Neuron (in vitro differentiated cells): Measurements from ENCODE around the gene TTC27.
"Not testable (repeated sequence)": the region's sequence is repeated elsewhere in the genome, so short reads cannot be mapped to it uniquely, and the experiment has no call there.

ENCODE experiments used
- H2AFZ ChIP-seq: one replicate; pipeline ENCODE4 v1.6.1; 2013; ENCODE audit warnings: low read depth, mild to moderate bottlenecking, inconsistent platforms, low read length, moderate library complexity
- H3K27me3 ChIP-seq: one replicate; pipeline ENCODE4 v1.6.1; 2013; ENCODE audit warnings: low read length; ENCODE audit not compliant: insufficient read depth
- H3K36me3 ChIP-seq: one replicate; pipeline ENCODE4 v1.6.1; 2013; ENCODE audit warnings: low read length; ENCODE audit not compliant: insufficient read depth
- H3K4me1 ChIP-seq: one replicate; pipeline ENCODE4 v1.6.1; 2013; ENCODE audit warnings: low read length; ENCODE audit not compliant: insufficient read depth
- H3K4me3 ChIP-seq: 2 replicates; pipeline ENCODE4 v1.5.1; 2013; ENCODE audit warnings: mild to moderate bottlenecking, low read length, moderate library complexity
- H3K9me3 ChIP-seq: one replicate; pipeline ENCODE4 v1.6.1; 2013; ENCODE audit warnings: low read length

Gene TTC27

GRCh38 chr2:32841931-32842898 lies 214.4 kb downstream of the TTC27 start:
- H3K9me3 ChIP-seq: peaks cover 2% of the 10 kb centered on the region
- no peaks in the 10 kb centered on the region for H3K4me1 ChIP-seq
- H3K36me3 ChIP-seq: no peaks in the 10 kb centered on the region
- no peaks in the 10 kb centered on the region for H3K27me3 ChIP-seq
- no peak overlapping the region for H2AFZ ChIP-seq
- no peak overlapping the region for H3K4me3 ChIP-seq

DNA sequence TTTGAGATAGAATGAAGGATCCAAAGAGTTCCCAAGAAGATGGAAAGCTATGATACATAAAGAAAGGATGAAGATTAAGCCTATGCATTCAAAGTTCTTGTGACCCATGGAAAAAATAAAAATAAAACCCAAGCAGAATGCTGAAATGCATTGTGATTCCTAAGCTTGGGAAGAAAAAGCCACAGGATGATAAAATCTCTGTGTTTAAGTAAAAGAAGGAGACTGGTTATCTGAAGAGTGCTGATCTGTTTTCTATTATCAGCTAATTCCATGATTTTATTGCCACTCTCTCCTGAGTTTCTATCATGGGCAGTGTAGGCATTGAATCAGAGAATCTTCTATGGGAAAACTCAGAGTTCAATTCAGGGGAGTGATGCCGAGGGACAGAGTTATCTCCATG lies 215.8 kb downstream of the TTC27 start:
- Histone ChIP-seq H3K36me3 (no peaks in the 10 kb centered on the region), H2AFZ (no peak overlapping the region), H3K27me3 (no peaks in the 10 kb centered on the region), H3K4me1 (no peaks in the 10 kb centered on the region), H3K9me3 (peaks cover 2% of the 10 kb centered on the region), H3K4me3 (no peak overlapping the region)

GRCh38 chr2:32844253-32844652 lies 216.4 kb downstream of the TTC27 start:
- Histone ChIP-seq H3K36me3 (no peaks in the 10 kb centered on the region), H3K4me3 (no peak overlapping the region), H3K27me3 (no peaks in the 10 kb centered on the region), H3K9me3 (peaks cover 2% of the 10 kb centered on the region), H3K4me1 (no peaks in the 10 kb centered on the region), H2AFZ (no peak overlapping the region)

DNA sequence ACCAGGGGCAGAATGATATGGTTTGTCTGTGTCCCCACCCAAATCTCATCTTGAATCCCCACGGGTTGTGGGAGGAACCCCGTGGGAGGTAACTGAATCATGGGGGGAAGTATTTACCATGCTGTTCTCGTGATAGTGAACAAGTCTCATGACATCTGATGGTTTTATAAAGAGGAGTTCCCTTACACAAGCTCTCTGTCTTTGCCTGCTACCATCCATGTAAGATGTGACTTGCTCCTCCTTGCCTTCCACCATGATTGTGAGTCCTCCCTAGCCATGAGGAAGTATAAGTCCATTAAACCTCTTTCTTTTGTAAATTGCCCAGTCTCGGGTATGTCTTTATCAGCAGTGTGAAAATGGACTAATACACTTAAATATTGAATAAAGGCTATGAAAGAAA lies 218.4 kb downstream of the TTC27 start:
- not testable (repeated sequence) for H3K4me3 ChIP-seq, H3K9me3 ChIP-seq, H3K4me1 ChIP-seq, H3K27me3 ChIP-seq, H2AFZ ChIP-seq, H3K36me3 ChIP-seq

- no peak overlapping the region for H2AFZ ChIP-seq
- no peak overlapping the region for H3K4me3 ChIP-seq
- no peaks in the 10 kb centered on the region for H3K36me3 ChIP-seq
- H3K27me3 ChIP-seq: no peaks in the 10 kb centered on the region
- H3K4me1 ChIP-seq: no peaks in the 10 kb centered on the region
- peaks cover 2% of the 10 kb centered on the region for H3K9me3 ChIP-seq
Measured at GRCh38 chr2:32847734-32848133, 219.9 kb downstream of the TTC27 start.

GRCh38 chr2:32849456-32850194 lies 221.8 kb downstream of the TTC27 start:
- H3K4me3 ChIP-seq: no peak overlapping the region
- no peaks in the 10 kb centered on the region for H3K36me3 ChIP-seq
- H3K4me1 ChIP-seq: no peaks in the 10 kb centered on the region
- peaks cover 2% of the 10 kb centered on the region for H3K9me3 ChIP-seq
- H3K27me3 ChIP-seq: no peaks in the 10 kb centered on the region
- no peak overlapping the region for H2AFZ ChIP-seq

DNA sequence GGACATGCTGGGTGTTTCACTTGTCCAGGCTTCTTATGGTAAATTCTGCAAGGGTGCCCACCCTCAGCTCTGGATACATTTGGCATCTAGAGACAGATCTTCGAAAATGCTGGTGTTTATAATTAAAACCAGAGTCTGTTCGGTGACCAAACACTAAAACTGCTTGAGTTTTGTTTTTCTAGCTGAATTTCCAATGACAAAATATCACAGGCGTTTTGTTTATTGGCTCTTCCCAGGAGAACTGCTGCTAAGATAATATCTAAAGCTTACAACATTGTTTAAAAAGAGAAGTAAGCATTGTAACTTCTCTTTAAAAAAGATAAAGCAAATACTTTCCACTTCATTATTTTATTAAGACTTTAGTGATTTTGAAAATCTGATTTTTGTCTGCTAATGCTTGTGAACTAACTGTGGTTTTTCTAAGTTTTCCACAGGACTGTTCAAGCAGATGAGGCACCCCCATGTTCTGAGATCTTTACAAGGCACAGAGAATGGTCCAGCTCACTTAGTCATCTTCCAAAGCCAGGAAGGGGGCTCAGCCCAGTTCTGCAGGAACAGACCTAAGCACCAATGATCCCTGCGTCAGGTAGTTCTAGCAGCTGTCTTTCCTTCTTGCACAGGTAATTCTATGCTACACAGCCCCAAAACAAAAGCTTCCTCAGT lies 224.1 kb downstream of the TTC27 start:
- H3K36me3 ChIP-seq: no peaks in the 10 kb centered on the region
- no peak overlapping the region for H3K4me3 ChIP-seq
- H3K4me1 ChIP-seq: peaks cover 2% of the 10 kb centered on the region
- H3K27me3 ChIP-seq: no peaks in the 10 kb centered on the region
- no peak overlapping the region for H2AFZ ChIP-seq
- no peaks in the 10 kb centered on the region for H3K9me3 ChIP-seq

DNA sequence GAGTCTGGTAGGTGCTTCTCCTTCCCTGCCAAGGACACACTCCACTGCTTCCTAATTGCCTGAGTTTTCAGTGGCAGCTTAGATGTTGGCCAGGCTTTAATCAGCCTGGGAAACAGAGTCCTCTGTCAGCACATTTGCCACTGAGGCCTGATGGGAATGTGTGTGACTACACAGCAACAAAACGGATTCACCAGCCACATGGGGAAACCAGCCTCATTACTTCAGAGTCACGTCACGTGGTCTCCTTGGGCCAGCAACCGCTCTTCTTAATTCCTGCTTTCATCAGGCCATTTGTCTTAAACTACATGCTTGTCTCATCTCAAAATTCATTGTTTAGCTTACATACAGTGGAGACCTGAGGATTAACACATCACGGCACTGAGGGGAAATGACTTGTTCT lies 225.0 kb downstream of the TTC27 start:
- Histone ChIP-seq H3K36me3 (no peaks in the 10 kb centered on the region), H2AFZ (no peak overlapping the region), H3K9me3 (no peaks in the 10 kb centered on the region), H3K4me1 (peaks cover 5% of the 10 kb centered on the region), H3K4me3 (no peak overlapping the region), H3K27me3 (no peaks in the 10 kb centered on the region)

DNA sequence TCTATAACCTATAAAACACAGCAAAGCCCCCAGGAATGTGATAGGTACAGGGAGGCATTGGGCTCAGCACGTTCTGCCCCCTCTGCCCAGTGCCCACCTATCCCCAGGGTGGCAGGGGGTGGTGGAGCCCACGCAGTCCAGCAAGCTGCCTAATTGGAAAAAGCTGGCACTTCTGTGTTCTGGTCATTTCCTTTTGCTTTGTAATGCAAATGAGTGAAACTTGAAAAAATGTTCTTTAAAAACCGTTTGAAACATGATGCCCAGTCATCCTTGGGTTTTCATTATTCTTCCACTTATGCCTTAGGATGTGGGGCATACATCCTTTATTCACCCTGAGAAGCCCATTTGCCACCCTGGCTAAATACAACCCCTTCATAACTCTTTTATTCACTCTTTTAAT lies 229.0 kb downstream of the TTC27 start:
- no peaks in the 10 kb centered on the region for H3K36me3 ChIP-seq
- H3K9me3 ChIP-seq: no peaks in the 10 kb centered on the region
- H3K4me1 ChIP-seq: peaks cover 5% of the 10 kb centered on the region
- H2AFZ ChIP-seq: no peak overlapping the region
- no peaks in the 10 kb centered on the region for H3K27me3 ChIP-seq
- no peak overlapping the region for H3K4me3 ChIP-seq

DNA sequence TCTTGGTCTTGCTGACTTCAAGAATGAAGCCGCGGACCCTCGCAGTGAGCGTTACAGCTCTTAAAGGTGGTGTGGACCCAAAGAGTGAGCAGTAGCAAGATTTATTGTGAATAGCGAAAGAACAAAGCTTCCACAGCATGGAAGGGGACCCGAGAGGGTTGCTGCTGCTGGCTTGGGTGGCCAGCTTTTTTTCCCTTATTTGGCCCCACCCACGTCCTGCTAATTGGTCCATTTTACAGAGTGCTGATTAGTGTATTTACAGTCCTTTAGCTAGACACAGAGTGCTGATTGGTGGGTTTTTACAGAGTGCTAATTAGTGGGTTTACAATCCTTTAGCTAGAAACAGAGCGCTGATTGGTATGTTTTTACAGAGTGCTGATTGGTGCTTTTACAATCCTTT lies 230.9 kb downstream of the TTC27 start:
- peaks cover 8% of the 10 kb centered on the region for H3K4me1 ChIP-seq
- no peaks in the 10 kb centered on the region for H3K27me3 ChIP-seq
- H3K4me3 ChIP-seq: no peak overlapping the region
- H2AFZ ChIP-seq: no peak overlapping the region
- H3K36me3 ChIP-seq: no peaks in the 10 kb centered on the region
- no peaks in the 10 kb centered on the region for H3K9me3 ChIP-seq

- H3K27me3 ChIP-seq: no peaks in the 10 kb centered on the region
- peaks cover 8% of the 10 kb centered on the region for H3K4me1 ChIP-seq
- H2AFZ ChIP-seq: no peak overlapping the region
- H3K36me3 ChIP-seq: no peaks in the 10 kb centered on the region
- no peak overlapping the region for H3K4me3 ChIP-seq
- H3K9me3 ChIP-seq: no peaks in the 10 kb centered on the region
Measured at GRCh38 chr2:32860385-32860784, 232.5 kb downstream of the TTC27 start.

- Histone ChIP-seq H3K36me3 (no peaks in the 10 kb centered on the region), H3K9me3 (no peaks in the 10 kb centered on the region), H2AFZ (no peak overlapping the region), H3K4me3 (no peak overlapping the region), H3K27me3 (no peaks in the 10 kb centered on the region), H3K4me1 (peaks cover 3% of the 10 kb centered on the region)
Measured at GRCh38 chr2:32862269-32863055, 234.6 kb downstream of the TTC27 start.
